Left lung (tissue), 10 donors: ENCODE results near the gene FGGY. TPM values are rescaled to one million over a fixed set of nuclear protein-coding genes. Genes with fewer than 3 reads are reported as not detected.

Experiments
- ATAC-seq: fragments of 200-7000 bp; cut with Tn5 transposase; one replicate; pipeline ENCODE4 v1.9.1; 2020; ENCODE audit warnings: moderate library complexity
- DNase-seq, 4 donors: peaks; one replicate each; pipeline ENCODE4 v3.0.0-alpha.2; 2013 to 2020
- H3K27ac ChIP-seq, 2 donors: fragments of 200-600 bp; sonication (generic) in 1 of 2; one replicate each; pipeline versions ENCODE4 v1.5.0 to v1.8.0; 2020 to 2021
- H3K27me3 ChIP-seq, 2 donors: fragments of 200-600 bp; sonication (generic) in 1 of 2; one replicate each; pipeline versions ENCODE4 v1.5.0 to v1.8.0; 2020 to 2021
- H3K36me3 ChIP-seq, 2 donors: fragments of 200-600 bp; sonication (generic) in 1 of 2; one replicate each; pipeline versions ENCODE4 v1.5.0 to v1.8.0; 2020 to 2021
- H3K4me1 ChIP-seq, 2 donors: fragments of 200-600 bp; one replicate each; pipeline ENCODE4 v1.8.0; 2021
- H3K4me3 ChIP-seq, 2 donors: fragments of 200-600 bp; sonication (generic) in 1 of 2; one replicate each; pipeline versions ENCODE4 v1.5.0 to v1.8.0; 2020 to 2021; ENCODE audit warnings: mild to moderate bottlenecking in 1 of 2
- H3K9me3 ChIP-seq, 2 donors: fragments of 200-600 bp; sonication (generic) in 1 of 2; one replicate each; pipeline versions ENCODE4 v1.5.0 to v1.8.0; 2020 to 2021
- intact Hi-C, 2 donors: fragments of 100-400 bp; cut with DNase I; formaldehyde crosslinking; loops; one replicate each; pipeline versions ENCODE4 v1.11.2 to v1.14.2; 2022
- polyA plus RNA-seq, 6 donors: library from polyadenylated mRNA; unstranded; fragments of 120-200 nt; gene quantifications; one replicate each; pipeline ENCODE4 v1.2.1, GENCODE V29; 2013; ENCODE audit not compliant: insufficient read length in 6 of 6
- total RNA-seq, 2 donors: library from RNA; stranded (reverse); fragmentation: NEBNext Ultra II Directional; extraction: Animal tissue kit (Norgen Biotek cat#: 25700); gene quantifications; one replicate each; pipeline ENCODE4 v1.2.1, GENCODE V29; 2021
- TF ChIP-seq, protein P1 (sequence below), 2 donors: fragments of 200-600 bp; sonication (generic) in 1 of 2; IDR thresholded peaks; one replicate each; pipeline versions ENCODE4 v1.5.0 to v1.8.0; 2021; ENCODE audit warnings: antibody characterized with exemption in 2 of 2
- donor health status: DM: no; HTN: yes; CAD: no.
- donor health status: DM: no; HTN: no; CAD: no.

Gene FGGY
- total and polyA plus RNA-seq, 8 donors, result 13.5 to 22.7 (median 18.4) TPM

DNA sequence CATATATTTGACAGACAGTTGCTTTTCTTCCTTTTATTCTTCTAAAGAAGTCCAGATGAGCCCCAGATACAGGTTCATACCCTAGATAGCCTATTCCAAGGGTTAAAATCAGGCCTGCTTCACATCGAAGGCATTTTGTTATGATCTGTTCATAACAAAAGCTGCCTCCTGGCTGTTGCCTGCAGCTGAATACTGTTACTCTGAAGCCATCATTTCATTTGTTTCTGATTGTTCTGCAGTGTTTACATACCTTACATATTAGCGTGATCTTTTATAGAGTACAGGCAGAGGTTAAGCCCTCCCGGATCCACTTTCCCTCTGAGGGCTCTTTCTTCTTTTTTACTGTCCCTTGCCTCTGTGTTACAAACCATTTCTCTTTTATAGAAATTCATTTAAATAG, 298.9 kb downstream of the FGGY start:
- DNase-seq, result peak in 1 of 4 donors; percentile 21
- Histone ChIP-seq H3K27ac (peak overlapping the region in 1 of 2 donors; percentile 48), H3K27me3 (no peaks in the 10 kb centered on the region), H3K4me3 (no peak overlapping the region), H3K9me3 (no peaks in the 10 kb centered on the region), H3K4me1 (peaks cover 2 to 17% of the 10 kb centered on the region in 2 donors), H3K36me3 (no peaks in the 10 kb centered on the region)
- intact Hi-C loops, result no loop called here
- no peak for ATAC-seq
- TF ChIP-seq, protein P1, sequence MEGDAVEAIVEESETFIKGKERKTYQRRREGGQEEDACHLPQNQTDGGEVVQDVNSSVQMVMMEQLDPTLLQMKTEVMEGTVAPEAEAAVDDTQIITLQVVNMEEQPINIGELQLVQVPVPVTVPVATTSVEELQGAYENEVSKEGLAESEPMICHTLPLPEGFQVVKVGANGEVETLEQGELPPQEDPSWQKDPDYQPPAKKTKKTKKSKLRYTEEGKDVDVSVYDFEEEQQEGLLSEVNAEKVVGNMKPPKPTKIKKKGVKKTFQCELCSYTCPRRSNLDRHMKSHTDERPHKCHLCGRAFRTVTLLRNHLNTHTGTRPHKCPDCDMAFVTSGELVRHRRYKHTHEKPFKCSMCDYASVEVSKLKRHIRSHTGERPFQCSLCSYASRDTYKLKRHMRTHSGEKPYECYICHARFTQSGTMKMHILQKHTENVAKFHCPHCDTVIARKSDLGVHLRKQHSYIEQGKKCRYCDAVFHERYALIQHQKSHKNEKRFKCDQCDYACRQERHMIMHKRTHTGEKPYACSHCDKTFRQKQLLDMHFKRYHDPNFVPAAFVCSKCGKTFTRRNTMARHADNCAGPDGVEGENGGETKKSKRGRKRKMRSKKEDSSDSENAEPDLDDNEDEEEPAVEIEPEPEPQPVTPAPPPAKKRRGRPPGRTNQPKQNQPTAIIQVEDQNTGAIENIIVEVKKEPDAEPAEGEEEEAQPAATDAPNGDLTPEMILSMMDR (IDR thresholded peaks at IDR 0.05), result no peak

DNA sequence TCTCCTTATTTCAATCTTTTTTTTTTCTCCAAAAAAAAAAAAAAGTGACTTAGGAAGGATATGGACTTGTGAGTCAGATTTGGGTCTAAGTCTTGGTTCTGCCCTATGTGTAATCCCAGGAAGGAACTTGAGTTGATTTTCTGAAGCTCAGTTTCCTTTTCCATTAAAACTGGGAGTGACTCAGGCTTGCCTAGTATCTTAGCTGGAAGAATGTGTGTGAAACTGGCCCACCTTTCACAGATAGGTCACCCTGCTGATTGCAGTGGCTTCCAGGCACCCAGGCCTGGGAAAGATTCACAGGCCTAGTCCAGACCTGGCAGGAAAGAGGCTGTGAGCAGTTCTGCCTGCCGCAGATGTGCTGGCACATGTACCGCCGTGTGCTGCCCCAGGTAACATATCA, 299.5 kb downstream of the FGGY start:
- H3K4me1 ChIP-seq, result peaks cover 2 to 17% of the 10 kb centered on the region in 2 donors
- TF ChIP-seq, protein P1 (IDR thresholded peaks at IDR 0.05), result no peak
- no peaks in the 10 kb centered on the region for H3K9me3 ChIP-seq
- H3K4me3 ChIP-seq, result no peak overlapping the region
- peak overlapping the region in 1 of 2 donors; percentile 48 for H3K27ac ChIP-seq
- DNase-seq, result no peak
- intact Hi-C loops, result no loop called here
- no peak for ATAC-seq
- no peaks in the 10 kb centered on the region for H3K27me3 ChIP-seq
- no peaks in the 10 kb centered on the region for H3K36me3 ChIP-seq

DNA sequence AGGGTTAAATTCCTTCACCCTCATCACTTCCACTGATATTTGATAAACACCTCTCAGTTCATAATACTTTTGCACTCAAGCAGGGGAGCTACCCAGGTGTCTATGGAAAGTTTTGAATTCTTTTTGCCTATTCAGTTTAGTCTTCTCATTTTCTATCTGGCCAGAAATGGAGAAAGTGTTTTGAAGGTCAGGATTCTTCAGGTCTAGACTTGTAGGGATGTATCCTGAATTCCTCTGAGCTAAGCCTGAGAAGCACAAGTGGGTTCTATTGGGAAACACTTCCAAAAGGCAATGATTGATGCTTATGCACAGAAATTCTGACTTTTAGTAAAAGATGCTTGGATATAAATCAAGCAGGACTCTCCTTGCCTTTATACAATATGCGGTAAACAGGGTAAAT, 300.1 kb downstream of the FGGY start:
- H3K27ac ChIP-seq, result peak overlapping the region in 1 of 2 donors; percentile 48
- ATAC-seq (no peak), DNase-seq (no peak)
- H3K4me3 ChIP-seq, result no peak overlapping the region
- intact Hi-C loops, result no loop called here
- H3K9me3 ChIP-seq, result no peaks in the 10 kb centered on the region
- no peaks in the 10 kb centered on the region for H3K27me3 ChIP-seq
- peaks cover 2 to 17% of the 10 kb centered on the region in 2 donors for H3K4me1 ChIP-seq
- H3K36me3 ChIP-seq, result no peaks in the 10 kb centered on the region
- TF ChIP-seq, protein P1 (IDR thresholded peaks at IDR 0.05), result no peak

DNA sequence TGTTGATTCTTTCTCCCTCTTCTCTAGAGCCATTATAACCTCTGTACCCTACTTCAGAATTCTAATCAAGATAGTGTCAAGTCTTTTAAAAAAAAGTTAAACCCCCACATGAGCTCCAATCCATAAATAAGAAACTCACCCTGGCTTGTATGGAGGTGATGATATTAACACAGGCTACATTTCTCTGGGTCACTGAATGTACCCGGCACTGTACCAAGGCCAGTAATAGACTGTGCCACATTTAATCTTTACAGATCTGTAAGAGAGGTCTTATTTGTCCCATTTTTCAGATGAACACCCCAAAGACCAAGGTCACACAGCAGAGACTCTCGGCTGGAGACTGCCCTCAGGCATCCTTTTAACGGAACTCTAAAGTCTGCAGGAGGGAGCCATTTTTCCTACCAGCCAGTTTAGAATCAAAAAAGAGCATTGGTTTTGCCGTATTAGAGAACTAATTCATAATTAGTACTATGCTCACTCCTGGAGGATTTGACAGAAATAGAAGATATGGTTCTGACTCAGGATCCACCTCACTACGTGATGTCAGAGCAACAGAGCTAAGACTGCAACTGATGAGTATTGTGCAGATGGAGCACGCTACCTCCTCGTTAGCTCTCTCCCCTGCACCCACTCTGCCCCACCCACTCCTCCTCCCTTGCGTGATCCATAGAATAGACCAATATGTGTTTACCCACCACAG, 300.7 kb downstream of the FGGY start:
- no peak overlapping the region for H3K4me3 ChIP-seq
- no peak overlapping the region for H3K27ac ChIP-seq
- no peaks in the 10 kb centered on the region for H3K9me3 ChIP-seq
- no peaks in the 10 kb centered on the region for H3K36me3 ChIP-seq
- H3K27me3 ChIP-seq, result no peaks in the 10 kb centered on the region
- peaks cover 2 to 17% of the 10 kb centered on the region in 2 donors for H3K4me1 ChIP-seq
- TF ChIP-seq, protein P1 (IDR thresholded peaks at IDR 0.05), result no peak
- ATAC-seq, result no peak
- no peak for DNase-seq
- intact Hi-C loops, result no loop called here

DNA sequence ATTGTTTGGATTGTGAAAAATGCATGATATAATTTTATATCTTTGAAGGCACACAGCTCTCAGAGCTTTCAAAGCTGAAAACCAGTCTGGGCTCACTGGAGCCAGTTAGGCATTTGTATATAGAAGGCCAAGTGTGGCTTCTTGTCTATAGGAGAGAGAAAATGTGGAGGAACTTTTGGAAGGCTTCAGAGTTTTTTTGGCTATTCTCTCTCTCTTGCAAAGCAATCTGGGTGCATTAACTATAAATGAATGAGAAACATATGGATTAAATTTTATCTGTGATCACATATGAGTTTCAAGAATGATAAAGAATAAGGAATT, 301.2 kb downstream of the FGGY start:
- Histone ChIP-seq H3K27ac (no peak overlapping the region), H3K4me3 (no peak overlapping the region), H3K4me1 (peaks cover 2 to 17% of the 10 kb centered on the region in 2 donors), H3K9me3 (no peaks in the 10 kb centered on the region), H3K27me3 (no peaks in the 10 kb centered on the region), H3K36me3 (no peaks in the 10 kb centered on the region)
- ATAC-seq, result no peak
- DNase-seq, result no peak
- intact Hi-C loops, result no loop called here
- TF ChIP-seq, protein P1 (IDR thresholded peaks at IDR 0.05), result no peak
